Measurements from ENCODE around the gene ZNF592.
A peak's percentile ranks its signal among the peaks of the same experiment; 100 is the strongest.

The ZNF592 gene

DNA sequence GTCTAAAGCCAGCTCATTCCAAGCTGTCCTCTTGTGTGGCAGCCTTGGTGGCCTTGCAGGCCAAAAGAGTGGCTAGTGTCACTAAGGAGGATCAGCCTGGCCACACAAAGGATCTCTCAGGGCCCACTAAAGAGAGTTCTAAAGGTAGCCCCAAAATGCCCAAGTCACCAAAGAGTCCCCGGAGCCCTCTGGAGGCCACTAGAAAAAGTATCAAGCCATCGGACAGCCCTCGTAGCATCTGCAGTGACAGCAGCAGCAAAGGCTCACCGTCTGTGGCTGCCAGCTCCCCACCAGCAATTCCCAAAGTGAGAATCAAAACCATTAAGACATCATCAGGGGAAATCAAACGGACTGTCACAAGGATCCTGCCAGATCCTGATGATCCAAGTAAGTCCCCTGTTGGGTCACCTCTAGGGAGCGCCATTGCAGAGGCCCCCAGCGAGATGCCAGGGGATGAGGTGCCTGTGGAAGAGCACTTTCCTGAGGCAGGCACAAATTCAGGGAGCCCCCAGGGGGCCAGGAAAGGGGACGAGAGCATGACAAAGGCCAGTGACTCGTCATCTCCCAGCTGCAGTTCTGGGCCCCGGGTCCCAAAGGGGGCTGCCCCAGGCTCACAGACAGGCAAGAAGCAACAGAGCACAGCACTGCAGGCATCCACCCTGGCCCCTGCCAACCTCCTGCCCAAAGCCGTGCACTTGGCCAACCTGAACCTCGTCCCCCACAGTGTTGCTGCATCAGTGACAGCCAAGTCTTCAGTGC is 35.3 kb downstream of the ZNF592 start:
- H3K36me3 ChIP-seq (ENCODE audit: control insufficient read depth in 2 of 2, insufficient read depth in 1 of 2, low read length in 2 of 2): peaks cover 32 to 58% of the 10 kb centered on the region in 2 experiments
- TF ChIP-seq ZNF843 (tag by site-specific recombination; IDR thresholded peaks at IDR 0.05): no peak
- TF ChIP-seq ZIC2 (tag by site-specific recombination; IDR thresholded peaks at IDR 0.05): peak; percentile 34; the same call in 1 of the 2 replicates
- ChIA-PET POLR2A (no interaction called here), CTCF (interaction anchor here (0.6 to 0.7 kb wide), 2 partner anchors 12 to 144 kb away, joined by 4 to 5 read pairs; no protein-coding TSS in a partner anchor)
- H3K4me1 ChIP-seq (ENCODE audit: control insufficient read depth, insufficient read depth, low read length): no peaks in the 10 kb centered on the region
- no peaks in the 10 kb centered on the region for H3K9me3 ChIP-seq (ENCODE audit: control insufficient read depth, insufficient read depth, low read depth, low read length)
- no peak overlapping the region for H3K4me3 ChIP-seq (ENCODE audit: low read depth, low read length)
- no peak overlapping the region for H3K27ac ChIP-seq (ENCODE audit: extremely low read depth, low read depth, low read length)

DNA sequence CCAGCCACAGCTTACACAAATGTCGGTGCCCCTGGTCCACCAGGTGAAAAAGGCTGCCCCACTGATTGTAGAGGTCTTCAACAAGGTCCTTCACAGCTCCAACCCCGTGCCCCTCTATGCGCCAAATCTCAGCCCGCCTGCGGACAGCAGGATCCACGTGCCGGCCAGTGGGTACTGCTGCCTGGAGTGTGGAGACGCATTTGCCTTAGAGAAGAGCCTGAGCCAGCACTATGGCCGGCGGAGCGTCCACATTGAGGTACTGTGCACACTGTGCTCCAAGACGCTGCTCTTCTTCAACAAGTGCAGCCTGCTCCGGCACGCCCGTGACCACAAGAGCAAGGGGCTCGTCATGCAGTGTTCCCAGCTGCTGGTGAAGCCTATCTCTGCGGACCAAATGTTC is 35.9 kb downstream of the ZNF592 start:
- H3K4me1 ChIP-seq (ENCODE audit: control insufficient read depth, insufficient read depth, low read length): 0 out of 2 replicates have a peak, but pooled peaks cover 1% of the 10 kb centered on the region
- ChIA-PET POLR2A (no interaction called here), CTCF (interaction anchor here (0.6 kb wide), 1 partner anchor 11 kb away, joined by 5 read pairs; no protein-coding TSS in a partner anchor)
- H3K4me3 ChIP-seq (ENCODE audit: low read depth, low read length): no peak overlapping the region
- no peaks in the 10 kb centered on the region for H3K9me3 ChIP-seq (ENCODE audit: control insufficient read depth, insufficient read depth, low read depth, low read length)
- no peak overlapping the region for H3K27ac ChIP-seq (ENCODE audit: extremely low read depth, low read depth, low read length)
- H3K36me3 ChIP-seq (ENCODE audit: control insufficient read depth in 2 of 2, insufficient read depth in 1 of 2, low read length in 2 of 2): peaks cover 38 to 56% of the 10 kb centered on the region in 2 experiments
- TF ChIP-seq ZNF707 (tag by site-specific recombination; IDR thresholded peaks at IDR 0.05) (no peak), ZNF202 (tag by site-specific recombination; IDR thresholded peaks at IDR 0.05; ENCODE audit: borderline replicate concordance) (no peak), ZNF692 (tag by site-specific recombination; IDR thresholded peaks at IDR 0.05) (no peak), ZNF830 (tag by site-specific recombination; IDR thresholded peaks at IDR 0.05; ENCODE audit: low read depth) (no peak), ZNF600 (tag by site-specific recombination; IDR thresholded peaks at IDR 0.05) (0 out of 2 replicates have a peak, but pooled peaks have one; percentile 39), HOXC10 (CRISPR knock-in tag; IDR thresholded peaks at IDR 0.05) (no peak)

DNA sequence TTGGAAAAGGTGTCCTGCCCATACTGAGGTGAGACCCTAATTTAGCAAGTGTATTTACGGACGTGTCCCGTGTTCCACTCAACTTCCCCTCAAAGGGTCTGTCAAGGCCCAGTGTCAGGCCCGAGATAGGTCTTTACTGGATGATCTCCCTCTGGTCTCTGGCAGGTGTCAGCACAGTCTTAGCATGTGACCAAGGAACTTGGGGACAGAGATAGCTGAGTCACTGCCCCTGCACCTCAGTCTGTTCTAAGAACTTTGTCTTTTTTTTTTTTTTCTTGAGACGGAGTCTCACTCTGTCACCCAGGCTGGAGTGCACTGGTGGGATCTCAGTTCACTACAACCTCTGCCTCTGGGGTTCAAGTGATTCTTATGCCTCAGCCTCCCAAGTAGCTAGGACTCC is 36.7 kb downstream of the ZNF592 start:
- ChIA-PET CTCF (interaction anchor here (0.8 kb wide), 1 partner anchor 8 kb away, joined by 3 read pairs; no protein-coding TSS in a partner anchor), POLR2A (no interaction called here)
- Histone ChIP-seq H3K36me3 (ENCODE audit: control insufficient read depth in 2 of 2, insufficient read depth in 1 of 2, low read length in 2 of 2) (peaks cover 34 to 57% of the 10 kb centered on the region in 2 experiments), H3K27ac (ENCODE audit: extremely low read depth, low read depth, low read length) (no peak overlapping the region), H3K9me3 (ENCODE audit: control insufficient read depth, insufficient read depth, low read depth, low read length) (no peaks in the 10 kb centered on the region), H3K4me1 (ENCODE audit: control insufficient read depth, insufficient read depth, low read length) (0 out of 2 replicates have a peak, but pooled peaks cover 5% of the 10 kb centered on the region), H3K4me3 (ENCODE audit: low read depth, low read length) (no peak overlapping the region)
- TF ChIP-seq GLIS1 (tag by site-specific recombination; IDR thresholded peaks at IDR 0.05) (no peak), WT1 (tag by site-specific recombination; IDR thresholded peaks at IDR 0.05) (no peak), HIC1 (tag by site-specific recombination; IDR thresholded peaks at IDR 0.05) (no peak), ZNF658 (tag by site-specific recombination; IDR thresholded peaks at IDR 0.05) (no peak), ZIC2 (tag by site-specific recombination; IDR thresholded peaks at IDR 0.05) (no peak), ZNF768 (tag by site-specific recombination; IDR thresholded peaks at IDR 0.05) (no peak), ZNF175 (tag by site-specific recombination; IDR thresholded peaks at IDR 0.05) (no peak), KLF8 (tag by site-specific recombination; IDR thresholded peaks at IDR 0.05) (no peak), ZBTB44 (tag by site-specific recombination; IDR thresholded peaks at IDR 0.05) (no peak)
- TF ChIP-seq, protein P1, sequence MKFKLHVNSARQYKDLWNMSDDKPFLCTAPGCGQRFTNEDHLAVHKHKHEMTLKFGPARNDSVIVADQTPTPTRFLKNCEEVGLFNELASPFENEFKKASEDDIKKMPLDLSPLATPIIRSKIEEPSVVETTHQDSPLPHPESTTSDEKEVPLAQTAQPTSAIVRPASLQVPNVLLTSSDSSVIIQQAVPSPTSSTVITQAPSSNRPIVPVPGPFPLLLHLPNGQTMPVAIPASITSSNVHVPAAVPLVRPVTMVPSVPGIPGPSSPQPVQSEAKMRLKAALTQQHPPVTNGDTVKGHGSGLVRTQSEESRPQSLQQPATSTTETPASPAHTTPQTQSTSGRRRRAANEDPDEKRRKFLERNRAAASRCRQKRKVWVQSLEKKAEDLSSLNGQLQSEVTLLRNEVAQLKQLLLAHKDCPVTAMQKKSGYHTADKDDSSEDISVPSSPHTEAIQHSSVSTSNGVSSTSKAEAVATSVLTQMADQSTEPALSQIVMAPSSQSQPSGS (tag by site-specific recombination; IDR thresholded peaks at IDR 0.05; ENCODE audit: low read depth): no peak
- TF ChIP-seq, protein P2, sequence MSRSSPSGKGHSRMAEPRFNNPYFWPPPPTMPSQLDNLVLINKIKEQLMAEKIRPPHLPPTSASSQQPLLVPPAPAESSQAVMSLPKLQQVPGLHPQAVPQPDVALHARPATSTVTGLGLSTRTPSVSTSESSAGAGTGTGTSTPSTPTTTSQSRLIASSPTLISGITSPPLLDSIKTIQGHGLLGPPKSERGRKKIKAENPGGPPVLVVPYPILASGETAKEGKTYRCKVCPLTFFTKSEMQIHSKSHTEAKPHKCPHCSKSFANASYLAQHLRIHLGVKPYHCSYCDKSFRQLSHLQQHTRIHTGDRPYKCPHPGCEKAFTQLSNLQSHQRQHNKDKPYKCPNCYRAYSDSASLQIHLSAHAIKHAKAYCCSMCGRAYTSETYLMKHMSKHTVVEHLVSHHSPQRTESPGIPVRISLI (tag by site-specific recombination; IDR thresholded peaks at IDR 0.05): no peak
- TF ChIP-seq, protein P3, sequence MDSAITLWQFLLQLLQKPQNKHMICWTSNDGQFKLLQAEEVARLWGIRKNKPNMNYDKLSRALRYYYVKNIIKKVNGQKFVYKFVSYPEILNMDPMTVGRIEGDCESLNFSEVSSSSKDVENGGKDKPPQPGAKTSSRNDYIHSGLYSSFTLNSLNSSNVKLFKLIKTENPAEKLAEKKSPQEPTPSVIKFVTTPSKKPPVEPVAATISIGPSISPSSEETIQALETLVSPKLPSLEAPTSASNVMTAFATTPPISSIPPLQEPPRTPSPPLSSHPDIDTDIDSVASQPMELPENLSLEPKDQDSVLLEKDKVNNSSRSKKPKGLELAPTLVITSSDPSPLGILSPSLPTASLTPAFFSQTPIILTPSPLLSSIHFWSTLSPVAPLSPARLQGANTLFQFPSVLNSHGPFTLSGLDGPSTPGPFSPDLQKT (IDR thresholded peaks at IDR 0.05; ENCODE audit: borderline replicate concordance, low read depth, low read length): no peak
- TF ChIP-seq, protein P4, sequence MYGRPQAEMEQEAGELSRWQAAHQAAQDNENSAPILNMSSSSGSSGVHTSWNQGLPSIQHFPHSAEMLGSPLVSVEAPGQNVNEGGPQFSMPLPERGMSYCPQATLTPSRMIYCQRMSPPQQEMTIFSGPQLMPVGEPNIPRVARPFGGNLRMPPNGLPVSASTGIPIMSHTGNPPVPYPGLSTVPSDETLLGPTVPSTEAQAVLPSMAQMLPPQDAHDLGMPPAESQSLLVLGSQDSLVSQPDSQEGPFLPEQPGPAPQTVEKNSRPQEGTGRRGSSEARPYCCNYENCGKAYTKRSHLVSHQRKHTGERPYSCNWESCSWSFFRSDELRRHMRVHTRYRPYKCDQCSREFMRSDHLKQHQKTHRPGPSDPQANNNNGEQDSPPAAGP (tag by site-specific recombination; IDR thresholded peaks at IDR 0.05): no peak
